Fibroblast of lung (primary cell): ENCODE results near the gene CFAP90. TPM values are rescaled to one million over a fixed set of nuclear protein-coding genes. Genes with fewer than 3 reads are reported as not detected.

Experiments
- DNase-seq, 2 donors: peaks; one replicate each; pipeline versions ENCODE4 v3.0.0 to v3.0.0-alpha.2; 2010; ENCODE audit warnings: low read depth in 2 of 2
- H2AFZ ChIP-seq: 2 replicates; pipeline ENCODE4 v1.5.1; 2012; ENCODE audit warnings: low read length, control low read depth, inconsistent platforms
- H3K27ac ChIP-seq: 2 replicates; pipeline ENCODE4 v1.5.1; 2011; ENCODE audit warnings: low read length, control low read depth; ENCODE audit not compliant: insufficient read depth
- H3K27me3 ChIP-seq: 2 replicates; pipeline ENCODE4 v1.5.1; 2011; ENCODE audit warnings: mild to moderate bottlenecking, low read length; ENCODE audit not compliant: control insufficient read depth, insufficient read depth
- H3K36me3 ChIP-seq: 2 replicates; pipeline ENCODE4 v1.5.1; 2011; ENCODE audit warnings: low read length; ENCODE audit not compliant: control insufficient read depth, insufficient read depth
- H3K4me1 ChIP-seq: 2 replicates; pipeline ENCODE4 v1.5.1; 2011; ENCODE audit warnings: low read length; ENCODE audit not compliant: control insufficient read depth, insufficient read depth; ENCODE audit errors: extremely low read depth
- H3K4me2 ChIP-seq: 2 replicates; pipeline ENCODE4 v1.5.1; 2011; ENCODE audit warnings: low read length, control low read depth; ENCODE audit not compliant: insufficient read depth; ENCODE audit errors: extremely low read depth
- H3K4me3 ChIP-seq, 4 experiments: fragments of 200-600 bp in 1 of 4; sonication (generic) in 1 of 4; replicated peaks in 1 of 4; 2 replicates each; pipeline ENCODE4 v1.5.1; 2011 to 2016; ENCODE audit warnings: low read length in 4 of 4, low read depth in 3 of 4, mild to moderate bottlenecking in 3 of 4, control low read depth in 2 of 4, inconsistent platforms in 1 of 4, mixed read lengths in 1 of 4; ENCODE audit not compliant: insufficient read depth in 1 of 4; ENCODE audit errors: control extremely low read depth in 1 of 4
- H3K79me2 ChIP-seq: 2 replicates; pipeline ENCODE4 v1.5.1; 2012; ENCODE audit warnings: mild to moderate bottlenecking, low read length, inconsistent platforms; ENCODE audit not compliant: control insufficient read depth, insufficient read depth
- H3K9ac ChIP-seq: 2 replicates; pipeline ENCODE4 v1.5.1; 2011; ENCODE audit warnings: mild to moderate bottlenecking, low read length, control low read depth; ENCODE audit not compliant: insufficient read depth
- H3K9me3 ChIP-seq: 2 replicates; pipeline ENCODE4 v1.5.1; 2012; ENCODE audit warnings: low read depth, low read length; ENCODE audit not compliant: control insufficient read depth, insufficient read depth
- H4K20me1 ChIP-seq: 2 replicates; pipeline ENCODE4 v1.5.1; 2011; ENCODE audit warnings: low read length; ENCODE audit not compliant: control insufficient read depth, insufficient read depth; ENCODE audit errors: extremely low read depth
- EZH2 ChIP-seq: IDR thresholded peaks from 2 replicates; pipeline ENCODE4 v1.5.1; 2012; ENCODE audit warnings: low read length, control low read depth, mild to moderate bottlenecking; ENCODE audit errors: missing control alignments
- polyA plus RNA-seq, 2 donors: library from polyadenylated mRNA; depleted of rRNA in 1 of 2; stranded (reverse) in 1 of 2; unstranded in 1 of 2; fragments of >200 nt; gene quantifications; 2 replicates each; pipeline ENCODE4 v1.2.1, GENCODE V29; 2011 to 2012; ENCODE audit warnings: missing spikeins in 1 of 2
- total RNA-seq: library from RNA; depleted of rRNA; stranded (reverse); fragments of >200 nt; gene quantifications from 2 replicates; pipeline ENCODE4 v1.2.1, GENCODE V29; 2014
- TF ChIP-seq, protein P1 (sequence below), 2 donors: IDR thresholded peaks in 1 of 2; conservative IDR thresholded peaks in 1 of 2; 1 replicate in 1 of 2; 2 replicates in 1 of 2; pipeline ENCODE4 v1.5.1; 2011 to 2012; ENCODE audit warnings: low read length in 2 of 2, control low read depth in 1 of 2, inconsistent platforms in 1 of 2, low read depth in 1 of 2, mild to moderate bottlenecking in 1 of 2

CFAP90 gene
- total and polyA plus RNA-seq, 2 donors (not counting 1 experiment from before 2014, with no cell fraction given) = not detected

DNA sequence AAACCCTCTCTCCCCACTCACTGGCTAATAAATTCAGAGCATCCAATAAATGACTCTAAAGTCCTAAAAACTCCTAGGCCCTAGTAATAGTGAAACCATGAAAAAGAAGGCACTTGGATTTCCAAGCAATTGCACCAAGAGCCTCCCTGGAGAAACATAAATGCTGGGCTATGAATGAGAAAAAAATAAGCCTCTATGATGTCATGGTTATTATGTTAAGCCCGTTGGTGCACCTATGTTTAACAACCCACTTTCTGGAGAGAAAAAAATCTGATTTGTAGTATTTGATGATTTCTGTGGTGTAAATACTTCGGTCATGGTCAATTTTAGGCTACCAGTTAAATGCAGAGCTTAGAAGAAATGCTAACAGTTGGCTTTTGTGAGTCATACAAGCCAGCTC, 8.4 kb downstream of the CFAP90 start:
- H3K27me3 ChIP-seq = peaks cover 2% of the 10 kb centered on the region
- TF ChIP-seq, protein P1, sequence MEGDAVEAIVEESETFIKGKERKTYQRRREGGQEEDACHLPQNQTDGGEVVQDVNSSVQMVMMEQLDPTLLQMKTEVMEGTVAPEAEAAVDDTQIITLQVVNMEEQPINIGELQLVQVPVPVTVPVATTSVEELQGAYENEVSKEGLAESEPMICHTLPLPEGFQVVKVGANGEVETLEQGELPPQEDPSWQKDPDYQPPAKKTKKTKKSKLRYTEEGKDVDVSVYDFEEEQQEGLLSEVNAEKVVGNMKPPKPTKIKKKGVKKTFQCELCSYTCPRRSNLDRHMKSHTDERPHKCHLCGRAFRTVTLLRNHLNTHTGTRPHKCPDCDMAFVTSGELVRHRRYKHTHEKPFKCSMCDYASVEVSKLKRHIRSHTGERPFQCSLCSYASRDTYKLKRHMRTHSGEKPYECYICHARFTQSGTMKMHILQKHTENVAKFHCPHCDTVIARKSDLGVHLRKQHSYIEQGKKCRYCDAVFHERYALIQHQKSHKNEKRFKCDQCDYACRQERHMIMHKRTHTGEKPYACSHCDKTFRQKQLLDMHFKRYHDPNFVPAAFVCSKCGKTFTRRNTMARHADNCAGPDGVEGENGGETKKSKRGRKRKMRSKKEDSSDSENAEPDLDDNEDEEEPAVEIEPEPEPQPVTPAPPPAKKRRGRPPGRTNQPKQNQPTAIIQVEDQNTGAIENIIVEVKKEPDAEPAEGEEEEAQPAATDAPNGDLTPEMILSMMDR (conservative IDR thresholded peaks at IDR 0.05 in 1 of 2, IDR thresholded peaks at IDR 0.05 in 1 of 2; ENCODE audit: low read depth in 1 of 2, low read length in 2 of 2) = no peak
- no peaks in the 10 kb centered on the region for H3K4me1 ChIP-seq

DNA sequence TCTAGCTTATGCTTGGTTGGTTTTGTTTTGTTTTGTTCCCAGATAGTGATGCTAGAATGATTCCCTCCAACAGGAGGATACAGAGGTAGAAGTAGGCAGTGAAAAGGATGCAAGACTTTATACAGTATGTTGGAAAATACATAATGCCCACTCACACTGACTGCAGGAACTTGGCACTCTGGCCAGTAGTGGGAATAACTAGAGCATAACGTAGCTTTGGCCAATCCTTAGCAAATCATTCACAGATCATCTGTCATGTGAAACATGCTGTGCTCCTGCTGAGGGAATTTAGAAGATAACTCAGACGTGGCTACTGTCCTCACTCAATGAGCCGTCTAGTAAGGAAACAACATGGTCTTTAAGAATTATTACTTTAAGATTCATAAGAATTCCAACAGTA, 13.5 kb downstream of the CFAP90 start:
- Histone ChIP-seq H3K27me3 (no peaks in the 10 kb centered on the region), H3K4me2 (no peak overlapping the region), H4K20me1 (no peaks in the 10 kb centered on the region), H3K9ac (no peak overlapping the region), H3K36me3 (no peaks in the 10 kb centered on the region), H3K4me3 (no peak overlapping the region), H3K27ac (no peak overlapping the region), H3K9me3 (no peaks in the 10 kb centered on the region), H2AFZ (no peak overlapping the region), H3K79me2 (no peaks in the 10 kb centered on the region), H3K4me1 (no peaks in the 10 kb centered on the region)
- TF ChIP-seq, protein P1 (conservative IDR thresholded peaks at IDR 0.05 in 1 of 2, IDR thresholded peaks at IDR 0.05 in 1 of 2; ENCODE audit: low read depth in 1 of 2, low read length in 2 of 2) = no peak
- TF ChIP-seq EZH2 = no peak
- DNase-seq = no peak

More for the DNA sequence above, 8.4 kb downstream of the CFAP90 start:
- no peak overlapping the region for H3K4me2 ChIP-seq
- no peaks in the 10 kb centered on the region for H3K9me3 ChIP-seq
- no peak for DNase-seq
- no peaks in the 10 kb centered on the region for H3K79me2 ChIP-seq
- no peak overlapping the region for H3K9ac ChIP-seq
- no peak overlapping the region for H3K4me3 ChIP-seq
- H4K20me1 ChIP-seq = no peaks in the 10 kb centered on the region
- H2AFZ ChIP-seq = no peak overlapping the region
- H3K27ac ChIP-seq = no peak overlapping the region
- H3K36me3 ChIP-seq = no peaks in the 10 kb centered on the region

DNA sequence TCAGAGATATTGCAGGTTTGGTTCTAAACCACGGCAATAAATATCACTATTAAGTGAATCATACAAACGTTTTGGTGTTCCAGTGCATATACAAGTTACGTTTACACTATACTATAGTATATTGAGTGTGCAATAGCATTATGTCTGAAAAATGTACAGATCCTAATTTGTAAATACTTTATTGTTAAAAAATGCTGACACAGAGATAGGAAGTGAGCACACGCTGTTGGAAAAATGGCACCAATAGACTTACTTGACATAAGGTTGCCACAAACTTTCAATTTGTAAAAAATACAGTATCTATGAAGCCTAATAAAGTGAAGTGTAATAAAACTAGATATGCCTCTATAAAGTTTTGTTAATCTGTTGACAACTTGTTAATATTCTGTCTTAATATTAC, 16.0 kb downstream of the CFAP90 start:
- no peak for TF ChIP-seq EZH2
- TF ChIP-seq, protein P1 (conservative IDR thresholded peaks at IDR 0.05 in 1 of 2, IDR thresholded peaks at IDR 0.05 in 1 of 2; ENCODE audit: low read depth in 1 of 2, low read length in 2 of 2) = no peak
- no peaks in the 10 kb centered on the region for H3K27me3 ChIP-seq
- no peak for DNase-seq
- H3K9ac ChIP-seq = no peak overlapping the region
- H3K9me3 ChIP-seq = no peaks in the 10 kb centered on the region
- no peaks in the 10 kb centered on the region for H3K36me3 ChIP-seq
- no peak overlapping the region for H2AFZ ChIP-seq
- H4K20me1 ChIP-seq = no peaks in the 10 kb centered on the region
- H3K4me1 ChIP-seq = no peaks in the 10 kb centered on the region
- H3K4me2 ChIP-seq = no peak overlapping the region
- no peaks in the 10 kb centered on the region for H3K79me2 ChIP-seq
- no peak overlapping the region for H3K27ac ChIP-seq
- H3K4me3 ChIP-seq = no peak overlapping the region
